Activated T-cell treated with anti-CD3 and anti-CD28 coated beads, Interleukin-2, amount 50 U/mL, for 48 hours (primary cell): Measurements from ENCODE around the gene SRP68.

Experiments used
- DNase-seq, 2 experiments: peaks; one replicate each; pipeline ENCODE4 v3.0.0-alpha.2; 2020

The SRP68 gene

GRCh38 chr17:76072148-76072858 lies at the start of gene SRP68:
SRP68 (minus strand) TSS chr17:76072517; CDS start chr17:76072491, 26 bp downstream.
- peak; percentile 89 to 91 for DNase-seq

GRCh38 chr17:76121932-76122430 lies 49.7 kb upstream of the SRP68 start:
- DNase-seq, result peak in 1 of 2 experiments; percentile 55

GRCh38 chr17:76120658-76121008 lies 48.3 kb upstream of the SRP68 start:
- no peak for DNase-seq

GRCh38 chr17:76119409-76120371 lies 47.4 kb upstream of the SRP68 start:
- DNase-seq, result no peak

GRCh38 chr17:76115138-76115754 lies 42.9 kb upstream of the SRP68 start:
- no peak for DNase-seq

- DNase-seq, result no peak
Observed at GRCh38 chr17:76111956-76112355, 39.6 kb upstream of the SRP68 start.

- no peak for DNase-seq
Observed at GRCh38 chr17:76107509-76107908, 35.2 kb upstream of the SRP68 start.

DNA sequence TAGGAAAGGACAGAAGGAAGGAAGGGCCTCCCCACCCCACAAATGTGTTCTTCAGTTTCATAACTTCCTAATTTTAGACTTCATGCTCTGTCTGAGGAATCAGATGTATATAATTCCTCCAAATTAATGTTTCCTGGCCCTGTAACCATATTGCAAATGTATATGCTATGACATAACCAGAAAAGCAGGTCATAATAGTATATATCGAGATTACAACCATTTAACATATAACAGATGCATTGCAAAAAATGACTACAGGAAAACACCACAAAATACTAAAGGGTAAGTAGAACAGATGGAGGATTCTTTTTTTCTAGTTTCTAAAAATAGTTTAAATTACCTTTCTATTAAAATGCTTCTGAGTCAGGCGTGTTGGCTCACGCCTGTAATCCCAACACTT lies 34.4 kb upstream of the SRP68 start:
- DNase-seq, result no peak

DNA sequence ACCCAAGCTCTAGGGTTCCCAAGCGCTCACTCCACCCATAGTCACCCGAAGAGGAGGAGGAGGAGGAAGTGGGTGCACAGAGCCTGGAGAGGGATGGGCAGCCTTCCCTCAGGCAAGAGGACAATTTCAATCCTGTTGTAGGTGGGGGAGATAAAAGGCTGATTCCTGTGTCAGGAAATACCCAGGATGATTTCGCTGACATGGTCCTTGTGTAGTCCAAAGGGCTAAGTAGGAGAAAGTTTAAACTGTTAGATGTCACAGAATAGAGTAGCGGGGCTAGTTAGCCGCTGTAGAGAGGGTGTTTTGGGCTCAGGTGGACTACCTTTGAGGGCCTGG lies 32.5 kb upstream of the SRP68 start:
- no peak for DNase-seq

- no peak for DNase-seq
Observed at GRCh38 chr17:76104140-76104895, 32.0 kb upstream of the SRP68 start.

- DNase-seq, result peak; percentile 97 to 99
Observed at GRCh38 chr17:76103274-76104139, 31.2 kb upstream of the SRP68 start, which contains the start of gene EXOC7. EXOC7 (minus strand) TSS chr17:76103787; CDS start chr17:76103692, 95 bp downstream.

- no peak for DNase-seq
Observed at GRCh38 chr17:76102944-76103273, 30.6 kb upstream of the SRP68 start.

DNA sequence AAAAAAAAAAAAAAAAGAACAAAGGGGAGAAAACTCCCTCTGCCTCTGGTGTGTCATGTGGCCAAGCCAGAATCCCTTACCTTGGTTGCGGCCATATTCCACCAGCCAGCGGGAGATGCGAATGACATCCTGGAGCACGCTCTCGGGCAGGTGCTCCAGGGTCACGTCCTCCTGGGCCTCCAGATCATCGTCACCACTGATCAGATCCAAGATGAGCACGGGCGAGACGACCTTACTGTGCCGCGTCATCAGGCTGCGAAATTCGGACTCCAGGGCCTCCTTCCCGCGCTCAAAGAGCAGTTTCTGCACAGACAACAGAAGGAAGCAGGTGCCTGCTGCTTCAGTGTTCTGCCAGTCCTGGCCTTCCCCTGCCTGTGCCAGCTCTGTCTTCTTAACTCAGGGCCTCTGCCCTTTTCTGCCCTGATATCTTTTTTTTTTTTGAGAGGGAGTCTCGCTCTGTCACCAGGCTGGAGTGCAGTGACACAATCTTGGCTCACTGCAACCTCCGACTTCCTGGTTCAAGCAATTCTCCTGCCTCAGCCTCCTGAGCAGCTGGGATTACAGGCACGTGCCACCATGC lies 25.5 kb upstream of the SRP68 start:
- no peak for DNase-seq

- DNase-seq, result no peak
Observed at GRCh38 chr17:76095943-76096342, 23.6 kb upstream of the SRP68 start.

- DNase-seq, result no peak
Observed at GRCh38 chr17:76094046-76094445, 21.7 kb upstream of the SRP68 start.

- DNase-seq, result no peak
Observed at GRCh38 chr17:76092526-76093413, 20.5 kb upstream of the SRP68 start.

DNA sequence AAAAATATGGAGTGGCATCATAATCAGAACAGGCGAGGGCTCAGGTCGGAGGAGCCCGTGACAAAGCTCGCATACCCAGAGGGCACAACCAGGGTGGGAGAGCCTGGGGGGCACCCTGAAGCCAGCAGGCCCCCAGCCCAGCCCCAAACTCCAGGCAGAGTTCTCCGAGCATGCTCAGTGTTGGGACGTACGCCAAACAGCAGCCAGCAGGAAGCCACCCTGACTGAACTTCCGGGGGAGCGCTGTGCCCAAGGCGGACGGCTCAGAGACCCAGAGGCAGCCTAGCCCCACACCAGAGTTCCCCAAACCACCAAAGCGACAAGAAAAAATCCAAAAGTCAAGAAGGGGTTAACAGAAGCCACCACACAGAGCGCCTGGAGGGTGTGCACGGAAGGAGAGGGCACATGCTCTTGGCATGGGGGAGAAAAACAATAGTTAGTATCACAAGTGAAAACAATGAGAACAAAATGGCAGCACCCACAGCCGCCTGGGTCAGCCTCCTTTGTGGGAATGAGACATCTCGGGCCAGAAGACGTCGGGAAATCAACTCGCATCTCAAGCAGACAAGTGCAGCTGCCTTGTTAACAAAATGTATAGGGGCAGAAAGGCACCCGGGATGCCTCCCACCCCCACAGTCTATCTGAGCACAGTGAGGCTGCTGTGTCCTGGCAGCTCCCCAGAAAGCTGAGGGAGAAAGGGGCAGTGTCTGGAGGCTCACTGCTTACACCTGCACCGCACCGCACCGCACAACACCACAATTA lies 19.4 kb upstream of the SRP68 start:
- no peak for DNase-seq

GRCh38 chr17:76090517-76091129 lies 18.3 kb upstream of the SRP68 start:
- DNase-seq, result no peak
